AG04449 (cell line): ENCODE measurements around the gene PPFIA1.

Experiments used
- CTCF ChIA-PET: fragments of 350-600 bp; formaldehyde crosslinking; extraction: SDS; loops from one replicate; lab custom pipeline; 2021; ENCODE audit warnings: antibody characterized with exemption; lab: Yijun Ruan, JAX
- POLR2A ChIA-PET: fragments of 400-600, 350-600 bp; formaldehyde crosslinking; extraction: SDS; loops from one replicate; lab custom pipeline; 2020; ENCODE audit warnings: antibody characterized with exemption, inconsistent platforms; lab: Yijun Ruan, JAX
- DNase-seq: peaks from one replicate; pipeline ENCODE4 v3.0.0-alpha.2; 2010; ENCODE audit warnings: low read depth, low spot score
- H3K4me3 ChIP-seq: 2 replicates; pipeline ENCODE4 v1.5.1; 2011; ENCODE audit warnings: low read depth, mild to moderate bottlenecking, control low read depth, low read length
- CTCF ChIP-seq: IDR thresholded peaks from one replicate; pipeline ENCODE4 v1.5.1; 2011; ENCODE audit warnings: mild to moderate bottlenecking, moderate library complexity, low read length, control low read depth, inconsistent platforms; ENCODE audit not compliant: insufficient read depth; ENCODE audit errors: missing control alignments

PPFIA1 gene

GRCh38 chr11:70397983-70398833 is 127.7 kb downstream of the PPFIA1 start, which contains the start of gene CTTN:
Gene CTTN, plus strand, starts transcription at chr11:70398529. Its CDS starts 8,769 bp downstream, at chr11:70407298.
- H3K4me3 ChIP-seq: peak within 1 kb of the TSS; percentile 64
- CTCF ChIA-PET: interaction anchor here (2.0 kb wide), 1 partner anchor 14 kb away, joined by 5 read pairs; no protein-coding TSS in a partner anchor
- no peak for TF ChIP-seq CTCF
- POLR2A ChIA-PET: interaction anchor here (0.8 to 2.0 kb wide), 2 partner anchors 16 to 17 kb away, joined by 3 to 7 read pairs; no protein-coding TSS in a partner anchor
- DNase-seq: no peak

- ChIA-PET POLR2A (interaction anchor here (2.0 kb wide), 1 partner anchor 17 kb away, joined by 7 read pairs; no protein-coding TSS in a partner anchor), CTCF (interaction anchor here (1.0 to 2.9 kb wide), 3 partner anchors 12 to 16 kb away, joined by 3 to 16 read pairs (median 4); no protein-coding TSS in a partner anchor)
- H3K4me3 ChIP-seq: peak overlapping the region; percentile 64
- no peak for TF ChIP-seq CTCF
- no peak for DNase-seq
Measured at GRCh38 chr11:70398834-70399680, 128.6 kb downstream of the PPFIA1 start.

DNA sequence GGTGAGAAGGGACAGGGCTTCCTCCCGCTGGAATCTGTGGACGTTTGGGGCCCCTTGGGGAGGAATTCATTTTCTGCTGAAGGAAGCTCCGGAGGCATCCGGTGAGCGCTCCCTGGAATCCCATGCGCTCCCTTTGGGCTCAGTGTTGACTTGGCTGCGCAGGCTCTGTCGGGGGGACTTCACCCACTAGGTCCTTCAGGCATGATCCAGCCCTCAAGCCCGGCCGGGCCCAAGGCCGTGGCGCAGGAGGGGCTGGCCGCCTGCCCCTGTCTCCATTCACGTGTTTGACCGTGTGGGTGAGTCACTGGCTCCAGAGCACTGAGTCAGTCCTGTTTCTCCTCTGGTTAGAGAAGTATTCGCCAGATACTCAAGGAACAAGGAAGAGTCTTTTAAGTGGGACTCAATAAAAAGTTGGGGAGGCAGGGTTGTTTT is 129.2 kb downstream of the PPFIA1 start:
- ChIA-PET POLR2A (interaction anchor here (1.0 to 2.0 kb wide), 2 partner anchors 16 to 17 kb away, joined by 3 to 7 read pairs; no protein-coding TSS in a partner anchor), CTCF (interaction anchor here (1.0 to 2.9 kb wide), 3 partner anchors 11 to 16 kb away, joined by 3 to 16 read pairs (median 4); no protein-coding TSS in a partner anchor)
- peak overlapping the region; percentile 64 for H3K4me3 ChIP-seq
- peak; percentile 85 for DNase-seq
- no peak for TF ChIP-seq CTCF

- POLR2A ChIA-PET: interaction anchor here (1.0 kb wide), 1 partner anchor 15 kb away, joined by 3 read pairs; no protein-coding TSS in a partner anchor
- TF ChIP-seq CTCF: no peak
- no peak for DNase-seq
- CTCF ChIA-PET: interaction anchor here (1.2 to 2.9 kb wide), 2 partner anchors 10 to 14 kb away, joined by 4 to 16 read pairs; no protein-coding TSS in a partner anchor
- peak overlapping the region; percentile 64 for H3K4me3 ChIP-seq
Measured at GRCh38 chr11:70400643-70401042, 130.2 kb downstream of the PPFIA1 start.

GRCh38 chr11:70402016-70402415 is 131.5 kb downstream of the PPFIA1 start:
- H3K4me3 ChIP-seq: no peak overlapping the region
- ChIA-PET POLR2A (no interaction called here), CTCF (interaction anchor here (2.9 kb wide), 1 partner anchor 13 kb away, joined by 16 read pairs; no protein-coding TSS in a partner anchor)
- no peak for DNase-seq
- no peak for TF ChIP-seq CTCF
